GM18858 (cell line): Measurements from ENCODE around the gene AIRE.
"Not testable (repeated sequence)": the region's sequence is repeated elsewhere in the genome, so short reads cannot be mapped to it uniquely, and the experiment has no call there.

ENCODE experiments used
- ATAC-seq: cut with Tn5 transposase; IDR thresholded peaks from one replicate; pipeline ENCODE4 v1.9.1; 2021; ENCODE audit not compliant: unreplicated experiment

The AIRE gene

DNA sequence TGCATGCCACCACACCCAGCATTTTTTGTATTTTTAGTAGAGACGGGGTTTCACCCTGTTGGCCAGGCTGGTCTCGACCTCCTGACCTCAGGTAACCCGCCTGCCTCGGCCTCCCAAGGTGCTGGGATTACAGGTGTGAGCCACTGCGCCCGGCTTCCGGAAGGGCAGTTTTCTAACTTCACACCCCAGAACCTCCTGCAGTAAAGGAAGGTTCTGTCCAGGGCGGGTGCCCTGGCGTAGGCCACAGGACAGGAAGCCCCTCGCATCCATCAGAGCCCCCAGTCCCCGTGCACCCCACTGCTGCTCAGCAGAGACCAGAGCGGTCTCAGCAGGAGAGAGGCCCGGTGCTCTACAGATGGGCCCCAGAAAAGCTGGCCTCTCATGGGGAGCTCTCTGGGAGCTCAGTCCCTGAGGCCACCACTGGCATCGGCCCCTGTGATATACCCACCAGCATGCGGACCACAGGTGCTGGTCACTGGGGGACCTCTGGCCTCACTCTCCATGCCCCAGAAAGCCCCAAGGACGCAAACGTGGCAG lies 19.9 kb upstream of the AIRE start:
- ATAC-seq: no peak

GRCh38 chr21:44267655-44268142 lies 18.0 kb upstream of the AIRE start:
- no peak for ATAC-seq

GRCh38 chr21:44269090-44269489 lies 16.6 kb upstream of the AIRE start:
- ATAC-seq: no peak

- no peak for ATAC-seq
These were observed 14.0 kb upstream of the AIRE start for GRCh38 chr21:44271558-44272283.

GRCh38 chr21:44272284-44272858 lies 13.3 kb upstream of the AIRE start:
- ATAC-seq: no peak

GRCh38 chr21:44273046-44273445 lies 12.6 kb upstream of the AIRE start:
- ATAC-seq: no peak

DNA sequence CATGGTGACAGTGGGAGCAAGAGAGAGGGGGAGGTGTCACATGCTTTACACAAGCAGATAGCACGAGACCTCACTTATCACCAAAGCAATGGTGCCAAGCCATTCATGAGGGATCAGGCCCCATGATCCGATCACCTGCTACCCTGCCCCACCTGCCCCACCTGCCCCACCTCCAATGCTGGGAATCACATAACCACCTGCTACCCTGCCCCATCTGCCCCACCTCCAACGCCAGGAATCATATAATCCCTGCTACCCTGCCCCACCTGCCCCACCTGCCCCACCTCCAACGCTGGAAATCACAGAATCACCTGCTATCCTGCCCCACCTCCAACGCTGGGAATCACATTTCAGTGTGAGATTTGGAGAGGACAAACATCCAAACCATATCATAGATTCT lies 10.6 kb upstream of the AIRE start:
- ATAC-seq: no peak

- ATAC-seq: no peak
These were observed 6.1 kb upstream of the AIRE start for GRCh38 chr21:44279354-44280260.

DNA sequence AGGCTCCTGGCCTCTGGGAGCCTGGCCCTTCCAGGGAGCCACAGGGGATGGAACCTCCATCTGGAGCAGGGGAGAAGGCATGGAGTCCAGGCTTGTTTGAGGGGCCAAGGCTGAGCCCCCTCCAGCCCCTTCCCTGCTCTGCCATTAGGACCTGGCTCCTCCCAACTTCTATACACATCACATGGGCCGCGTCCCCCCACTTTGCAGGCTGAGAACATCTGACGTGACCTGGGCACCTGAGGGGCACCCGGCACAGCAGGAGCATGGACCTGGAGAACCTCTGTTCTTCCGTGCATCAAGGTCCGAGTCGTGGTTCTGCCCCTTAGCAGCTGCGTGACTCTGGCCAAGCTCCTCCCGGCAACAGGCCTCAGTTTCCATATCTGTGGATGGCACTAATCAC lies 3.9 kb upstream of the AIRE start:
- ATAC-seq: no peak

GRCh38 chr21:44282370-44282769 lies 3.3 kb upstream of the AIRE start:
- no peak for ATAC-seq

DNA sequence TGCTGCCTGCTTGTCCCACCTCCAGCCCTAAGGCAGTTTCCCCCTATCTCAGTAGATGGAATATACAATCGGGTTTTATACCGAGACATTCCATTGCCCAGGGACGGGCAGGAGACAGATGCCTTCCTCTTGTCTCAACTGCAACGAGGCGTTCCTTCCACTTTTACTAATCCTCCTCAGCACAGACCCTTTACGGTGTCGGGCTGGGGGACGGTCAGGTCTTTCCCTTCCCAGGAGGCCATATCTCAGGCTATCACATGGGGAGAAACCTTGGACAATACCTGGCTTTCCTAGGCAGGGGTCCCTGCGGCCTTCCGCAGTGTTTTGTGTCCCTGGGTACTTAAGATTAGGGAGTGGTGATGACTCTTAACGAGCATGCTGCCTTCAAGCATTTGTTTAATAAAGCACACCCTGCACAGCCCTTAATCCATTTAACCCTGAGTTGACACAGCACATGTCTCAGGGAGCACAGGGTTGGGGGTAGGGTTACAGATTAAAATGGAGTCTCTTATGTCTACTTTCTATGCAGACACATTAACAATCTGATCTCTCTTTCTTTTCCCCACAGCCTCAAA lies 2.4 kb upstream of the AIRE start:
- ATAC-seq: not testable (repeated sequence)

GRCh38 chr21:44283948-44284347 lies 1.7 kb upstream of the AIRE start:
- no peak for ATAC-seq

- ATAC-seq: no peak
These were observed 525 bp downstream of the AIRE start for GRCh38 chr21:44286086-44286715.

GRCh38 chr21:44286716-44287632 lies 1.3 kb downstream of the AIRE start:
- no peak for ATAC-seq

DNA sequence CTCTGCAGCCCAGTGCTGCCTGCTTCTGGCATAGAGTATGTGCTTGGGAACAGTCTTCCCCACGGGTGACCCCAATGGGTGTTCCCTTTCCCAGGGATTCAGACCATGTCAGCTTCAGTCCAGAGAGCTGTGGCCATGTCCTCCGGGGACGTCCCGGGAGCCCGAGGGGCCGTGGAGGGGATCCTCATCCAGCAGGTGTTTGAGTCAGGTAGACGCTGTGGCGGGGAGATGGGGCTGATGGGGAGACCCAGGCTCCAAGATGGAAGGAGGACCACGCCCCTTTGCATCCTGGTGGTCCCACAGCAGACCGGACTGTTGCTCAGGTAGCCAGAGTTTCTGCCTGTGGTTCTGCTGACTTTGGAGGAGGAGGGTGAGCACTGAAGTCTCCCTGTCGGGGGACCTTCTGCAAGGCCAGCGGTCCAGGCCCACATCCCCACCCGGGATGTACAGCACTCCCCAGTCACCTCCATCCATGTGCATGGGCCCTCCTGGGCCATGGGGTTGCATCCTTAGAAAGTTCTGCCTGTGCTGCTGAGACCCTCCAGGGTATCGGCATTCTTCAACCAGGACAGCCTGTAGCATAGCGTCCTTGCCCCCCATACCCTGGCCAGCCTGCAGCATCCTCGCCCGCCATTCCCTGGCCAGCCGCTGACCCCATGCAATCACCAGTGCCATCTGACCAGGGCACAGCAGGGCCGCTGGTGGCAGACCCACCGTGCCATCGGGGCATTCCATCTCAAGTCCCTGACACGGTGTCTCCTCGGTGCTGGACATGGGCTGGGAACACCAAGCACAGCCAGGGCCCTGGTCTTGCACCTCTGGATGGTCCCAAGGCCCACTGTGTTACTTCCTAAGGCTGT lies 2.8 kb downstream of the AIRE start:
- no peak for ATAC-seq

GRCh38 chr21:44289381-44290010 lies 3.8 kb downstream of the AIRE start:
- no peak for ATAC-seq

DNA sequence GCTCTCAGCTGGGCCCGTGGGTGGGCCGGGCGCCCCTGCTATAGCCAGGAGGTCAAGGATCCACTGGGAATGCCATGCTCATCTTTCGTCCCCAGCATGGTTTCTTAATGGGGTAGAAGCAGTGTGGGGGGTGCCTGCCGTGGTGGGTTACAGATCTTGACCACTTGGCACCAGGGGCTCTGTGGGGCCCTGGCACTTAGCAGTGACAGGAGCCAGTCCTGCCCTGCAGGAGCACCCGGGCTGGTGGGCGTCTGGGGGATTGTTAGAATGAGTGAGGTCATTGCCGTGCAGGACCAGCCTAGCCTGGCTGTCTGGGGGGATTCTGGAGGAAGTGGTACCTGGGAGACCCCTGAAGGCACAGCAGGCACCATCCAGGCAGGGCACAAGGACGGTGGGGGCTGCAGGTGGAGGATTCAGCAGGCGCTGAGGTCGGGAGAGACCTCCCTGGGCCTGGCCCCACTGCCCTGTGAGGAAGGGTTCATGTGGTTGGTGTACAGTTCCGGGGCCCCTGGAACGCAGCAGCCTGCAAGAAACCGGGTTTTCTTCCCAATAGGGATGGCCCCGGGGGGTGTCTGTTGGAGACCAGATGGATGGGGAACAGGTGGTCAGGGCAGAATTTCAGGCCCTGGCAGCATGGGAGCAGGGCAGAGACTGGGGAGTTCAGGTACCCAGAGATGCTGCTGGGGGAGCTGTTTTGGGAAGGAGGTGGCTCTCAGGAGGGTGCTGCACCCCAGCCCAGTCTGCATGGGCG lies 4.8 kb downstream of the AIRE start:
- no peak for ATAC-seq
